ENCODE results near the gene ISLR.

Gene ISLR

DNA sequence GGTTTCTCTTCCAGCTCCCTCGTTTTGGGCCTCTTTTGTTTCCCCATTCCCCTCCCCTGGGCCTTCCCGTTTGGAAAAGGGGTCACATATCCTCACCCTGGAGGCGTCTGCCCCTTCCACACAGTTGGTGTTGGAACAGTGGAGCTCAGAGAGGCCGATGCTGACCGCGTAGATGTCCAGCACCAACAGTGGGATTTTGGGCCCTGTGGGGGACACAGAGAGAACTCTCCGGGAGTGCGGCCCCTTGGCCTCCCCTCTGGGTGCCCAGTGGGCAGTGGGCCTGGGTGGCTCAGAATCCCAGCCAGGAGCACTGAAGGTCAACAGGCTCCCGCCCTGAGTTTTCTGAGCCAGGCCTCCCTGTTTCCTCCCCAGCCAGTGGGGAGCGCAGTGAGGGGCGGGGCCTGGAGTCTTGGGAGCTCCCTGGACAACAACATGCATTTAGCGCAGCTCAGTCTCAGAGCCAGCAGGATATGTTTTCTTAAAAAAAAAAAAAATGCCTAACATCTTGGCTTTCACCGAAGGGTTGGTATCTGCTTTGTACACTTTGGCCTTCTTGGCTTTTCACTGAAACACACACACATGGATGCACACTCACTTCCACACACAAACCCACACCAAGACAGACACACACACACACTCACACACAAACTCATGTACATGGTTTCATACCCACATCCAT, 670 bp upstream of the ISLR start:
- TF ChIP-seq, protein P1, sequence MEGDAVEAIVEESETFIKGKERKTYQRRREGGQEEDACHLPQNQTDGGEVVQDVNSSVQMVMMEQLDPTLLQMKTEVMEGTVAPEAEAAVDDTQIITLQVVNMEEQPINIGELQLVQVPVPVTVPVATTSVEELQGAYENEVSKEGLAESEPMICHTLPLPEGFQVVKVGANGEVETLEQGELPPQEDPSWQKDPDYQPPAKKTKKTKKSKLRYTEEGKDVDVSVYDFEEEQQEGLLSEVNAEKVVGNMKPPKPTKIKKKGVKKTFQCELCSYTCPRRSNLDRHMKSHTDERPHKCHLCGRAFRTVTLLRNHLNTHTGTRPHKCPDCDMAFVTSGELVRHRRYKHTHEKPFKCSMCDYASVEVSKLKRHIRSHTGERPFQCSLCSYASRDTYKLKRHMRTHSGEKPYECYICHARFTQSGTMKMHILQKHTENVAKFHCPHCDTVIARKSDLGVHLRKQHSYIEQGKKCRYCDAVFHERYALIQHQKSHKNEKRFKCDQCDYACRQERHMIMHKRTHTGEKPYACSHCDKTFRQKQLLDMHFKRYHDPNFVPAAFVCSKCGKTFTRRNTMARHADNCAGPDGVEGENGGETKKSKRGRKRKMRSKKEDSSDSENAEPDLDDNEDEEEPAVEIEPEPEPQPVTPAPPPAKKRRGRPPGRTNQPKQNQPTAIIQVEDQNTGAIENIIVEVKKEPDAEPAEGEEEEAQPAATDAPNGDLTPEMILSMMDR (IDR thresholded peaks at IDR 0.05; ENCODE audit: low read length, missing control alignments): no peak
- DNase-seq (ENCODE audit: low read depth): peak; percentile 77
- H3K4me3 ChIP-seq (replicated peaks; ENCODE audit: low read depth, low read length): no peak overlapping the region

GRCh38 chr15:74174219-74174957, 878 bp downstream of the ISLR start:
- TF ChIP-seq, protein P1 (IDR thresholded peaks at IDR 0.05; ENCODE audit: low read length, missing control alignments): no peak
- no peak for DNase-seq (ENCODE audit: low read depth)

GRCh38 chr15:74174958-74175253, 1.4 kb downstream of the ISLR start:
- DNase-seq (ENCODE audit: low read depth): no peak
- no peak overlapping the region for H3K4me3 ChIP-seq (replicated peaks; ENCODE audit: low read depth, low read length)
- TF ChIP-seq, protein P1 (IDR thresholded peaks at IDR 0.05; ENCODE audit: low read length, missing control alignments): no peak

More at GRCh38 chr15:74174219-74174957, 878 bp downstream of the ISLR start:
- H3K4me3 ChIP-seq (replicated peaks; ENCODE audit: low read depth, low read length): no peak overlapping the region

- no peak overlapping the region for H3K4me3 ChIP-seq (replicated peaks; ENCODE audit: low read depth, low read length)
- no peak for DNase-seq (ENCODE audit: low read depth)
- TF ChIP-seq, protein P1 (IDR thresholded peaks at IDR 0.05; ENCODE audit: low read length, missing control alignments): no peak
Observed at GRCh38 chr15:74175271-74176191, 2.0 kb downstream of the ISLR start.

GRCh38 chr15:74176262-74177214, 3.0 kb downstream of the ISLR start:
- no peak overlapping the region for H3K4me3 ChIP-seq (replicated peaks; ENCODE audit: low read depth, low read length)
- DNase-seq (ENCODE audit: low read depth): no peak
- TF ChIP-seq, protein P1 (IDR thresholded peaks at IDR 0.05; ENCODE audit: low read length, missing control alignments): no peak

Data from fibroblast of pulmonary artery (primary cell).